DOHH2 (cell line): Measurements from ENCODE around the gene IGF1R.

ENCODE experiments used
- H3F3A ChIP-seq: fragments of 200-600 bp; sonication (generic), shearing (Covaris generic); 2 replicates; pipeline ENCODE4 v1.6.0; 2016; ENCODE audit warnings: antibody characterized with exemption, mild to moderate bottlenecking; ENCODE audit not compliant: control insufficient read depth, insufficient read depth
- H3K27ac ChIP-seq: fragments of 200-600 bp; sonication (generic); 2 replicates; pipeline ENCODE4 v1.5.1; 2014; ENCODE audit warnings: low read depth, mild to moderate bottlenecking, low read length, moderate library complexity
- H3K27me3 ChIP-seq: fragments of 200-600 bp; sonication (generic); 2 replicates; pipeline ENCODE4 v1.6.1; 2014; ENCODE audit warnings: mild to moderate bottlenecking, low read length, mixed read lengths; ENCODE audit not compliant: control insufficient read depth
- H3K36me3 ChIP-seq: fragments of 200-600 bp; sonication (generic); 2 replicates; pipeline ENCODE4 v1.6.1; 2014; ENCODE audit warnings: mild to moderate bottlenecking, low read length, moderate library complexity, mixed read lengths; ENCODE audit not compliant: control insufficient read depth
- H3K4me1 ChIP-seq: fragments of 200-600 bp; sonication (generic); 2 replicates; pipeline ENCODE4 v1.6.1; 2014; ENCODE audit warnings: mild to moderate bottlenecking, low read length, mixed read lengths; ENCODE audit not compliant: control insufficient read depth
- H3K4me2 ChIP-seq: fragments of 200-600 bp; sonication (generic); 2 replicates; pipeline ENCODE4 v1.6.0; 2014; ENCODE audit warnings: mild to moderate bottlenecking, low read length, moderate library complexity
- H3K4me3 ChIP-seq: fragments of 200-600 bp; sonication (generic); 2 replicates; pipeline ENCODE4 v1.5.1; 2014; ENCODE audit warnings: mild to moderate bottlenecking, low read length, mixed read lengths
- H3K79me2 ChIP-seq: fragments of 200-600 bp; sonication (generic); 2 replicates; pipeline ENCODE4 v1.6.1; 2014; ENCODE audit warnings: mild to moderate bottlenecking, low read length, mixed read lengths; ENCODE audit not compliant: control insufficient read depth
- H3K9me2 ChIP-seq: fragments of 200-600 bp; sonication (generic); replicated peaks from 2 replicates; pipeline ENCODE4 v1.6.1; 2014; ENCODE audit warnings: mild to moderate bottlenecking, low read length, mixed read lengths; ENCODE audit not compliant: control insufficient read depth
- H3K9me3 ChIP-seq: fragments of 200-600 bp; sonication (generic); 2 replicates; pipeline ENCODE4 v1.6.1; 2014; ENCODE audit warnings: antibody characterized with exemption, low read length, mixed read lengths; ENCODE audit not compliant: control insufficient read depth, insufficient read depth
- H4K20me1 ChIP-seq: fragments of 200-600 bp; sonication (generic); 2 replicates; pipeline ENCODE4 v1.6.0; 2014; ENCODE audit warnings: low read depth, mild to moderate bottlenecking, antibody characterized with exemption, low read length, moderate library complexity; ENCODE audit not compliant: control insufficient read depth, insufficient read depth
- CTCF ChIP-seq: fragments of 200-600 bp; sonication (generic); IDR thresholded peaks from one replicate; pipeline ENCODE4 v1.5.1; 2014; ENCODE audit warnings: antibody characterized with exemption, mild to moderate bottlenecking, low read depth, low read length; ENCODE audit not compliant: poor library complexity, severe bottlenecking
- EZH2phosphoT487 ChIP-seq: fragments of 200-600 bp; sonication (generic); IDR thresholded peaks from 2 replicates; pipeline ENCODE4 v1.6.1; 2017; ENCODE audit warnings: borderline replicate concordance, mild to moderate bottlenecking, antibody characterized with exemption, low read length, moderate library complexity, mixed read lengths

The IGF1R gene

GRCh38 chr15:99006146-99006545 lies 357.8 kb downstream of the IGF1R start:
- Histone ChIP-seq H3K27ac (no peak overlapping the region), H3K4me2 (no peak overlapping the region), H3K27me3 (no peaks in the 10 kb centered on the region), H3K9me3 (no peaks in the 10 kb centered on the region), H4K20me1 (no peaks in the 10 kb centered on the region), H3K79me2 (no peaks in the 10 kb centered on the region), H3F3A (no peaks in the 10 kb centered on the region), H3K4me1 (no peaks in the 10 kb centered on the region), H3K9me2 (no peaks in the 10 kb centered on the region), H3K4me3 (no peak overlapping the region), H3K36me3 (no peaks in the 10 kb centered on the region)
- TF ChIP-seq CTCF = no peak
- TF ChIP-seq EZH2phosphoT487 = no peak

DNA sequence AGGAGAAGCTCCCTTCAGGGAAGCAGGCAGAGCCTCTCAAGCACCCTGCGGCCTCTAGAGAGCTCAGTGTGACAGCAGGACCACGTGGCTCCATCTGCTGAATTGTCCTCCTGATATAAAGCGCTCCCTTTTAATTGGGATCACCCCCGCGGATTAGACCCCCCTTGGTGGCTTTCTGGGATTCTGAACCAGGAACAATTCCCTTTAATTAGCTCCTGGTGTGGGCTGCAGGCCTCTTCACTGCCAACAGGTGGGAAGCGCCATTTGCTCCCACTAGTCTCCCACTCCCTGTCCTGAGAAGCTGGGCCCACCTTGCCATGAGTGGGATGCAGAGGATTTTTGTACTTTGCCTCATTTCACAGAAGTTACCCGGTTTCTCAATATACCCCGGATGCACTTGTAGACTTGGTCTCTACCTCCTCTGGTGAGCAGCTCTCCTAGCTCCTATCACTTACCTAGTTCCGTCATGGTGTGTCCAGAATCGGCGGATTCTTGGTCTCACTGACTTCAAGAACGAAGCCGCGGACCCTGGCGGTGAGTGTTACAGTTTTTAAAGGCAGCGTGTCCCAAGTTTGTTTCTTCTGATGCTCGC lies 358.7 kb downstream of the IGF1R start:
- Histone ChIP-seq H3F3A (no peaks in the 10 kb centered on the region), H3K36me3 (no peaks in the 10 kb centered on the region), H4K20me1 (no peaks in the 10 kb centered on the region), H3K27ac (no peak overlapping the region), H3K27me3 (no peaks in the 10 kb centered on the region), H3K4me2 (no peak overlapping the region), H3K4me1 (no peaks in the 10 kb centered on the region), H3K9me3 (no peaks in the 10 kb centered on the region), H3K9me2 (no peaks in the 10 kb centered on the region), H3K4me3 (no peak overlapping the region), H3K79me2 (no peaks in the 10 kb centered on the region)
- no peak for TF ChIP-seq CTCF
- no peak for TF ChIP-seq EZH2phosphoT487

DNA sequence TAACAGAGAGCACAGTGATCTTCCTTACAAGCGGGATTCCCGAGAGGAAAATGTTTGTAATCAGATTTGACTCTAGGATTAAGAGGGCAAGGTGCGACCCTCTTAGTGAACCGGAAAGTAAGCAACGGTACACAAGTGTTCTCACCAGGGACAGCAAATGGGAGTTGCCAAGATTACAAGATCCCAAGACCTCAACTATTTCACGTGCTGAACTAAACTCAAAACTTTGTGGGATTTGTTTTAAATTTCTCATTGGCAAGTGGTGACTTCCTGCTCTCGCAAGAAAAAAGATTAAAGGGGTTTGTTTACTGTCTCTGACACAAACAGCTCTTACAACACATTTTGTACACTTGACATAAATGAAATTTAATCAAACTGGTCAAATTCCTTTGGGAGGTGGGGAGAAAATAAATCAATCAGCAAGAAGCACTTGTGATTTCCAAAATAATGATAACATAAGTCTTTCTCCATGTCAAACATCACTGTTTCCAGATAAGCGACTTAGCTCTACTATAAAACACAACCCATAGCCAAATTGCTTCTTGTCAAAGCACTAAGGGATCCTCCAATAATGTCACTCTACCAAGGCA lies 361.5 kb downstream of the IGF1R start:
- Histone ChIP-seq H3K9me3 (no peaks in the 10 kb centered on the region), H3K36me3 (no peaks in the 10 kb centered on the region), H3K4me2 (no peak overlapping the region), H3K27me3 (peaks cover under 1% of the 10 kb centered on the region), H3K27ac (no peak overlapping the region), H3K4me3 (no peak overlapping the region), H3K9me2 (no peaks in the 10 kb centered on the region), H3F3A (no peaks in the 10 kb centered on the region), H4K20me1 (no peaks in the 10 kb centered on the region), H3K79me2 (no peaks in the 10 kb centered on the region), H3K4me1 (no peaks in the 10 kb centered on the region)
- TF ChIP-seq CTCF (no peak), EZH2phosphoT487 (no peak)
